Measurements from ENCODE around the gene PDLIM4.
A peak's percentile ranks its signal among the peaks of the same experiment; 100 is the strongest.

Gene PDLIM4

DNA sequence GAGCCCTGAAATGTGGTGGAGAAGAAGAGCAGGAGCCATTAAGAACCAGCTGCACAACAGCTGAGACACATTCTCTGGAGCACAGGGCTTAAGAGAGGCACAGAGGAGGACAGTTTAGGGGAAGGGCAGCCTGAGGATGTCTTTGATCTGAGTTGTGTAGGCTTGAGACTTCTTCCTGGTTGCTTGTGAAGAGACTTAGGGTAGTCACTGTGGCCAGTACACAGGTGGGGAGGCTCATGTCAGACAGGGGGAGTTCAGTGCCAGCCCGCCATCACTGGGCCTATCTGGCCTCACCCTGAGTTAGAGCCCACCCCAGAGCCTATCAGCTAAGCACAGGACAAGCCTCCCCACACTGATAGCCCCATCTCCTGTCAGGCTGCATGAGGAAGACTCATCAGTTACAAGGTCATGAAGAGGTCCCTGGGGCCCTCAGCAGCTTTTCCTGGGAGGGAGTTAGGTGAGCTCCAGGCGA, 56.5 kb downstream of the PDLIM4 start:
- no peak for DNase-seq

DNA sequence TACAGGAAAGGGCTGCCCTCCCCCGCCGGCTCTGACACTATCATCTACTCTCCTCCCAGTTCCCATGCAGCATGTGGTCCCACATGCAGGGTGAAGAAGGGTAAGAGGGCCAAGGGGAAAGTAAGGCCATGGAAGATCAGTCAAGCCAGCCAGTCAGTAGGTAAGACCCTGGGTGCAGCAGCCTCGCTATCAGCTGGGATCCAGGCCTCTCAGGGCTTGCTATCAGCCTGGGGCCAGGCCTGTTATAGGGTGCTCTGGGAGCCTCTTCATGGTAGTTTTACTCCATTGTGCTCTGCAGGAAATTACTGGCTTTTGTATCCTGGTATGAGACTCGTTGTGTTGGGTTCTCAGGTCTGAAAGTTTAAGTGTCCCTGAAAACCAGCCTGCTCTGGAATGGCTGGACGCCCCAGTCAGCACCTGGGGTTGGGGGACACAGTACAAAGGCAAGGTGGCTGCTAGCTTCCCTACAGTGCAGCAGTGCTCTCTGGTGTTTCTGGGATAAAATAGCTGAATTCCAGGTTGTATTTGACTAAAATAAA, 58.1 kb downstream of the PDLIM4 start:
- DNase-seq: peak; percentile 53

- no peak for DNase-seq
These were observed 62.5 kb downstream of the PDLIM4 start for GRCh38 chr5:132319975-132320374.

GRCh38 chr5:132321109-132321721, 63.7 kb downstream of the PDLIM4 start:
- no peak for DNase-seq

- no peak for DNase-seq
These were observed 64.8 kb downstream of the PDLIM4 start for GRCh38 chr5:132322266-132322665.
